Forelimb muscle (tissue), 1 donor: ENCODE results near the gene CCDC127. TPM values are rescaled to one million over a fixed set of nuclear protein-coding genes. Genes with fewer than 3 reads are reported as not detected.
"Not testable (repeated sequence)": the region's sequence is repeated elsewhere in the genome, so short reads cannot be mapped to it uniquely, and the experiment has no call there.

Experiments used
- DNase-seq: peaks from one replicate; pipeline ENCODE4 v3.0.0-alpha.2; 2013; ENCODE audit warnings: low read depth
- polyA plus RNA-seq: library from polyadenylated mRNA; unstranded; fragments of 120-200 nt; gene quantifications from one replicate; pipeline ENCODE4 v1.2.1, GENCODE V29; 2013; ENCODE audit not compliant: insufficient read length

Gene CCDC127
- polyA plus RNA-seq, 1 donor: 9.5 TPM

GRCh38 chr5:233426-233825 lies 15.5 kb upstream of the CCDC127 start:
- not testable (repeated sequence) for DNase-seq

GRCh38 chr5:231661-232060 lies 13.7 kb upstream of the CCDC127 start:
- DNase-seq: no peak

- no peak for DNase-seq
These were observed 12.8 kb upstream of the CCDC127 start for GRCh38 chr5:230711-231110.

DNA sequence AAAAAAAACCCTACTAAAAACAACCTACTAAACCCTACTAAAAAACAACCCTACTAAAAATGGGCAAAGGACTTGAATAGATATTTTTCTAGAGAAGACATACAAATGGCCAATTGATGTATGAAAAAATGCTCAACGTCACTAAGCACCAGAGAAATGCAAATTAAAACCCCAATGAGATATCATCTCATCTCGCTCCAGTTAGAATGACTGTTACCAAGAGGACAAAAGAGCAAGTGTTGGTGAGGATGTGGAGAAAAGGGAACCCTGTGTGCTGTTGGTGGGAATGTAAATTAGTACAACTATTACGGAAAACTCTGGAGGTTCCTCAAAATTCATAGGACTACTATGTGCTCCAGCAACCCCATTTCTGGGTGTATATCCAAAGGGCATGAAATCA lies 10.9 kb upstream of the CCDC127 start:
- DNase-seq: no peak

DNA sequence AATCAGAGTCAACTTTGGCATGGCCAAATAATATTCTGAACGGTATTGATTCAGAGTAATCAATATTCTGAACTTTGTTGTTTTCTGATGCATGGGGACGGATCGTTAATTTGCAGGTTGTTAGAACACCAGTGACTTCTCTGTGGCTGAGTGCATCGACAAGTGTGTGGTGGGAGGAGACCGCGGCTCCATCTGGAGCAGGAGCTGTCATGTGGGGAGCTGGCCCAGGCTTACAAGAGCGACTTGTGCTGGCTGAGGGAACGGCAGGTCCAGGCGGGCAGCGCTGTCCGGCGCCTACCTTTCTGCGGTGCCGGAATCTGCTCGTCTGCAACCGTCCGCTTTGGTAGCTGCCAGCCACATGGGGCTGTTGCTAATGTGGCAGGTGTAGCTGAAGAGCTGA lies 9.4 kb upstream of the CCDC127 start:
- not testable (repeated sequence) for DNase-seq

DNA sequence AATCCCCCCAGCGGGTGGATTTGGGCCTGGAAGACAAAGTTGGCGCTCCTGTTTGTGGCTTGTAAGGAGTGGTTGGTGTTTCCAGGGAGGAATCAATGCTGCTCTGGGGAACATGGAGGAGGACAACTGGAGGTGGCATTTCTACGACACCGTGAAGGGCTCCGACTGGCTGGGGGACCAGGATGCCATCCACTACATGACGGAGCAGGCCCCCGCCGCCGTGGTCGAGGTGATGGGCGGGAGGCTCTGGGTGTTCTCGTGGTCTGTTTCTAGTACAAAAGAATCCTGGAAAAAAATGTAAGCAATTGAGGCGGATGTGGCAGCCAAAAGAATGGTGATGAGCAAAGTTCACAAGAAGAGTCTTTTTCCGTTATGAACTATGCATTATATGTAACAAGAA lies 7.4 kb upstream of the CCDC127 start:
- no peak for DNase-seq

DNA sequence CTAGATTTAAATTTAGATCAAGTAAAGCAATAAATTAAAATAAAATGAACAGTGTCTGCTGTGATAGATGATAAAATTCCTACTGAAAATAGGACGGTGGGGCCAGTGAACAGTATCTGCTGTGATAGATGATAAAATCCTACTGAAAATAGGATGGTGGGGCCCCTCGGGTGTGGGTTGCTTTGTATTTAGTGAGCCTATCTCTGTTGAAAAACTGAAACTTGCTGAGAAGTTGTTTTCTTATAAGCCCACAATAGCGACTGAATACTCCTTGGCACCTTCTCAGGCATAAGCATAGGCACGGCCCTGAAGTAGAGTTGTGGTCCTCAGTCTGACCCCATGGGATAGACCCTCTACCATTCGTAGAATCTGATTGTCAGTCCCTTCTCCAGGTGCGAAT lies 5.8 kb upstream of the CCDC127 start:
- DNase-seq: no peak

GRCh38 chr5:222951-223715 lies 5.2 kb upstream of the CCDC127 start:
- DNase-seq: not testable (repeated sequence)

GRCh38 chr5:219991-220390 lies 2.0 kb upstream of the CCDC127 start:
- no peak for DNase-seq

GRCh38 chr5:219460-219863 lies 1.5 kb upstream of the CCDC127 start:
- no peak for DNase-seq

DNA sequence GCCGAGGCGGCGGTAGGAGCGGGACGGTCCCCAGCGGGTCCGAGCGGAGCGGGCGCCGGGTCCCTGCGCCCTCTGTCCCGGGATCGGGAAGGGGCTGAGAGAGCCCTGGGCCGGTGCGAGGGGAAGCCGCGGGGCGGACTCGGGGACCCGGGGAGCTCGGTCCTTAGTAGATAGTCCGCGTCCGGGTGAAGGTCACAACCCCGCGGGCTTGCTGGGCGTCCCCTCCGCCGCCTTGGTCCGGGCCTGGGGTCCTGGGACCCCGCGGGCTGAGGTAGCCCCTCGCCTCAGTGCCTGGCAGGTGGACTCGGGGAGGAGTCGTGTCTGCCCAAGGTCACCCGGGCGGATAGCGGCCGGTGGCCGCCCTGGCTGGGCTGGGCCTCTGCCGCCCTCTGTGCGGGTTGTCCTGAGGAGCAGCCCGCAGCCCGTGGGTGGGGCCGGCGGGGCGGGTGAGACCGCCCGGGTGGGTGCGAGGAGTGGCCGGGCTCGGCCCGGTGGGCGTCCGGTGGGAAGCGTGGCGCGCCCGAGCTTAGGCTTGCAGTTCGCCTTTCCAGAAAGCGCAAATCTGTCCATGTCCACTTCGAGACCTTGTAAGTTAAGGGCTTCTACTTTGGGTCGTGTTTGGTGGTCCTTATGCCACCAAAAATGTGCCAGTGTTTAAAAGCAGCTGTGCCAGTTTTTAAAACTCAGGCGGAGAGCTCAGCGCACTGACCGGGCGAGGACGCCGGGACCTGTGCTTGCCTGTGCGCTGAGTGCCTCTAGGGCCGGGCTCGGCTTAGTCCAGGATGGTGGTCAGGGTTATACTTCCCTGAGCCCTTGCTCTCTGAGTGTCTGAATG lies 721 bp upstream of the CCDC127 start:
- no peak for DNase-seq

GRCh38 chr5:216076-216475 lies 1.9 kb downstream of the CCDC127 start:
- DNase-seq: not testable (repeated sequence)

GRCh38 chr5:215256-215655 lies 2.7 kb downstream of the CCDC127 start:
- DNase-seq: not testable (repeated sequence)

- DNase-seq: no peak
These were observed 4.1 kb downstream of the CCDC127 start for GRCh38 chr5:213803-214395.

- no peak for DNase-seq
These were observed 9.4 kb downstream of the CCDC127 start for GRCh38 chr5:208449-209114.

- DNase-seq: no peak
These were observed 10.4 kb downstream of the CCDC127 start for GRCh38 chr5:207599-207998.

GRCh38 chr5:206927-207536 lies 10.9 kb downstream of the CCDC127 start:
- no peak for DNase-seq

DNA sequence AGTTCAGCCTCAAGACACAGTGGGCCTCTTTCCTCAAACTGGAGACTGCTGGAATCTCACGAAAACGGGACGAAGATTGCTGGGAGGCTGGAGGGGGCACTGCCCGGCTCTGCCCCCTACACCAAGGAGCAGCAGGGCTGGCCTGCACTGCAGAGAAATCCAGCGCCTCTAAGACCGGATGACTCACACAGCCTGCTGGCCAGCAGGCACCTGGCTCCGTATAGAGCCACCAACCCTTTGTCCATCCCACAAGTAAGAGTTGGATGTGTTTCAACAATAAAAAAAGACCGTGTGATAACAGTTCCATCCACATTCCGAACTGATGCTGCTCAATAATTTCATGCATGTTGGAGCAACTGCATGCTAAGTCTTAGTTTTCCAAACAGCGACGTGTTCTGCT lies 11.5 kb downstream of the CCDC127 start:
- no peak for DNase-seq

DNA sequence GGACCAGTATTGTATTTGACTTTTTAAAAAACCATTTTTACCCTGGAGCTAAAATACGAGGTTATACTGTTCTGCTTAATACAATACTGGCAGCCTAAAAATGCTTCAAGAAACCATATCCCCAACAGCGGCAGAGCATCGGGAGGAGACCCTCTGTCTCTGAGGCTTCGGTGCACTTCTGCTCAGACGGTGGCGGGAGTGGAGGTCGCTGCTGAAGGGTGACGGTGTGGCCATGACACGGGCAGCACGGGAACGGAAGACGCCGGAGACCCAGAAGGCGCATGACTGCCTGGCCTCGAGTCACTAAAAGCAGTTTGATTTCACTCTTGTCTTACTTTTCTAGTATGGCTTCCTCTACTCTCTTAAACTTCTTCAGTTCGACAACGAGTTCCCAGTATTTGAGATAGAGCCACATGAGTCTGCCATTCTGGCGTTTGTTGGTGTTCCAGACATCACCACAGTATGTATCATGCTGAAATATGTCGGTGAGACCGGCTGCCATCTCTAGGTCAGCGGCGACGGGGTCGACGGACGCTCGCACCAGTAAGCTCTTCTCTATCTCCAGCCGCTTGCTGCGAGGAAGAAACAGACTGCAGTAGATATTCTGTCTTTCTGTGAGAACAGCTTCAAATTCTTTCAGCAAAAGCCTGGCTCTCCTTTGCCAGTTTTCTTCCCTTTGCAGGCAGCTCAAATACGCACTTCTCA lies 12.8 kb downstream of the CCDC127 start:
- no peak for DNase-seq

- DNase-seq: no peak
These were observed 13.5 kb downstream of the CCDC127 start for GRCh38 chr5:204462-204861.

DNA sequence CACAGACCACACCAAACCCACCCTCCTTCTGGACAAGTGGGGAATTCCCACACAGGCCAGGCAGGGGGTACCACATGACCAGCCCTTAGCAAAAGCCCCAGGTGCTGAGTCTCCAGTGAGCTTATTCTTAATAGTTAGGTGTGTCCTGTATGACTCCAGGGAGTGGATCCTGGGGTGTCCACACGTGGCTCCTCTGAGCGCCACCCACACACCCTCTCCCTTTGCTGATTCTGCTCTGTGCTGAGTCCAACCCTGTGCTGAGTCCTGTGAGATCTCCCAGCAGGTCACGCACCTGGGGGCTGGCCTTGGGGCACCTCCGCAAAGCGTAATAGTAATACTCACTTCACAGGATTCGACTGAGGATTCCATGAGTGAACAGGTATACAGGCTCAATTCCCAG lies 14.0 kb downstream of the CCDC127 start:
- DNase-seq: no peak
